GM12801 (cell line): ENCODE measurements around the gene LRIG1.

Experiments used
- CTCF ChIP-seq: IDR thresholded peaks from one replicate; pipeline ENCODE4 v1.5.1; 2011; ENCODE audit warnings: control low read depth; ENCODE audit not compliant: insufficient read length; ENCODE audit errors: extremely low read depth

LRIG1 gene

GRCh38 chr3:66396888-66397287, 103.9 kb downstream of the LRIG1 start:
- TF ChIP-seq CTCF, result no peak

GRCh38 chr3:66396161-66396760, 104.6 kb downstream of the LRIG1 start:
- TF ChIP-seq CTCF, result no peak

- no peak for TF ChIP-seq CTCF
Measured at GRCh38 chr3:66395635-66396034, 105.2 kb downstream of the LRIG1 start.

GRCh38 chr3:66394753-66395249, 106.0 kb downstream of the LRIG1 start:
- TF ChIP-seq CTCF, result no peak

- no peak for TF ChIP-seq CTCF
Measured at GRCh38 chr3:66394019-66394752, 106.6 kb downstream of the LRIG1 start.

- no peak for TF ChIP-seq CTCF
Measured at GRCh38 chr3:66393333-66394005, 107.4 kb downstream of the LRIG1 start.

GRCh38 chr3:66392966-66393332, 107.9 kb downstream of the LRIG1 start:
- TF ChIP-seq CTCF, result no peak
